ENCODE measurements around the gene FMC1. TPM values are rescaled to one million over a fixed set of nuclear protein-coding genes. Genes with fewer than 3 reads are reported as not detected.

Gene FMC1
- total RNA-seq, 1 donor from 2014 or later: 6.2 TPM

DNA sequence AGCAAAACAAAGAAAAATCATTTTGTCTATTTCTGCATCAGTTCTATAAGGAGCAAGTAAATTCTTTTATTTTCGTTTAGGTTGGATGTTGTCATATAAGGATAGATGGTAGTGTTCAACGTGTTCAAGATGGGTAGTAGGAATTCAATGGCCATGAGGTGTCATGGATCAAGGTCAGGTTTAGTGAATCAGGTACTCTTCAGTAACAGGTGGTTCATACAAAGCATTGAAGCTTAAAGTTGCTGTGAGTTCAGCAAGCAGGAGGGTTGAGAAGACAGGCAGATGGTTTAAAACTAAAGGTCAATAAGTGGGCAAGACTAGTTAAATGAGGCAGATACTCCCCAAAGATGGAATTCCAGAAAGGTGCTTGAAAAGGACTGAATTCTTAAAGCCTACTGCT is 24.2 kb downstream of the FMC1 start:
- Mint-ChIP-seq H3K27me3 (ENCODE audit: low read depth) (no peaks in the 10 kb centered on the region), H3K4me1 (ENCODE audit: low read depth) (peaks cover 62% of the 10 kb centered on the region), H3K9me3 (ENCODE audit: low read depth) (no peaks in the 10 kb centered on the region), H3K4me3 (ENCODE audit: unreplicated experiment) (no peak overlapping the region), H3K27ac (ENCODE audit: unreplicated experiment) (peak overlapping the region; percentile 52), H3K36me3 (ENCODE audit: low read depth) (peaks cover 2% of the 10 kb centered on the region)
- TF ChIP-seq, protein P1, sequence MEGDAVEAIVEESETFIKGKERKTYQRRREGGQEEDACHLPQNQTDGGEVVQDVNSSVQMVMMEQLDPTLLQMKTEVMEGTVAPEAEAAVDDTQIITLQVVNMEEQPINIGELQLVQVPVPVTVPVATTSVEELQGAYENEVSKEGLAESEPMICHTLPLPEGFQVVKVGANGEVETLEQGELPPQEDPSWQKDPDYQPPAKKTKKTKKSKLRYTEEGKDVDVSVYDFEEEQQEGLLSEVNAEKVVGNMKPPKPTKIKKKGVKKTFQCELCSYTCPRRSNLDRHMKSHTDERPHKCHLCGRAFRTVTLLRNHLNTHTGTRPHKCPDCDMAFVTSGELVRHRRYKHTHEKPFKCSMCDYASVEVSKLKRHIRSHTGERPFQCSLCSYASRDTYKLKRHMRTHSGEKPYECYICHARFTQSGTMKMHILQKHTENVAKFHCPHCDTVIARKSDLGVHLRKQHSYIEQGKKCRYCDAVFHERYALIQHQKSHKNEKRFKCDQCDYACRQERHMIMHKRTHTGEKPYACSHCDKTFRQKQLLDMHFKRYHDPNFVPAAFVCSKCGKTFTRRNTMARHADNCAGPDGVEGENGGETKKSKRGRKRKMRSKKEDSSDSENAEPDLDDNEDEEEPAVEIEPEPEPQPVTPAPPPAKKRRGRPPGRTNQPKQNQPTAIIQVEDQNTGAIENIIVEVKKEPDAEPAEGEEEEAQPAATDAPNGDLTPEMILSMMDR (IDR thresholded peaks at IDR 0.05): no peak
- DNase-seq (ENCODE audit: low spot score): no peak

DNA sequence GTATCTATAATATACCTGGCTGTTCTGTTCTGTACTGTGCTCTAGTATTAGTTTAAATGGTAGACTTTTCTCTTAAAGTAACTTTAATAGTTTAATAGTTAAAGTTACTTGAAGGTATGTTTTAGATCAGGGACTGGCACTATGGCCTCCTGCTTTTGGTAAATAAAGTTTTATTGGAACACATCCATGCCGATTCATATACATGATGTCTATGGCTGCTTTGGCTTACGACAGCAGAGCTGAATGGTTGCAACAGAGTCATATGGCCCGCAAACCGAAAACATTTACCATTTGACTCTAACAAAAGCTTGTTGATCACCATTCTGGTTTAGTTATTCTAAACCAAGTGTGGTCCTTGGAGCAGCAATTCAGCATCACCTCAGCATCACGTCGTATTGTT is 25.3 kb downstream of the FMC1 start:
- TF ChIP-seq, protein P1 (IDR thresholded peaks at IDR 0.05): no peak
- H3K27me3 Mint-ChIP-seq (ENCODE audit: low read depth): no peaks in the 10 kb centered on the region
- no peaks in the 10 kb centered on the region for H3K9me3 Mint-ChIP-seq (ENCODE audit: low read depth)
- H3K4me3 Mint-ChIP-seq (ENCODE audit: unreplicated experiment): no peak overlapping the region
- H3K27ac Mint-ChIP-seq (ENCODE audit: unreplicated experiment): no peak overlapping the region
- peaks cover 2% of the 10 kb centered on the region for H3K36me3 Mint-ChIP-seq (ENCODE audit: low read depth)
- H3K4me1 Mint-ChIP-seq (ENCODE audit: low read depth): peaks cover 66% of the 10 kb centered on the region
- no peak for DNase-seq (ENCODE audit: low spot score)

DNA sequence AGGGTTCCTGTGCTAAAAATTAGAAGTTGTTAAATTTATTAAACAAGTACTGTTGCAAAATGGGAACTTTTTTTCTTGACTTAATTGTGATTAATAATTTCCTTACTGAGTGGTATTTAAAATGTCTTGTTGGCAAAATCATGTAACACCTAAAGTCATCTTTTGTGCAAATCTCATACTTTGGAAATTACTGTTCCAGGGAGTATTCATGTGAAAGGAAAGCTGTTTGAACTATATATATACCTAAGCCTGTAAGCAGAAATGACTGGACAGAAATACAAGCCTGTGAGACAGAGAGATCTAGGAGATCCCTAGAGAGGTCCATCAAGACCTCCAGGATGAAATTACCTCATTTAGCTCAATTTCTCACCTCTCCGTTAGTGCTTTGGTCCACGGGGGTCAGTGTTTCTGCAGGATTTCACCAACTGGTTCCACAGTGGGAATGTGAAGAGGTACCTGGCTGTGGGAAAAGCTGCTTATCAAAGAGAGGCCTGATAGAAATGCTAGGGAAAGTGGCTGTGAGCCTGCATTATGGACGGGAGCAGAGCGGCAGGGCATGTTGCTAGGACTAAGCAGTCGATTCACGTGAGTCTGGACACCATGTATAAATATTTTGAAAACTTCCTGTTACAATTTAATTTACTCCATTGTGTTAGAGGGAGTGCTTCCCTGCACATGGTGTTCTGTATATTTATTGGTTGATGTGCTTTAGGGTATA is 26.5 kb downstream of the FMC1 start:
- no peak overlapping the region for H3K27ac Mint-ChIP-seq (ENCODE audit: unreplicated experiment)
- peaks cover 57% of the 10 kb centered on the region for H3K4me1 Mint-ChIP-seq (ENCODE audit: low read depth)
- peaks cover 2% of the 10 kb centered on the region for H3K36me3 Mint-ChIP-seq (ENCODE audit: low read depth)
- no peaks in the 10 kb centered on the region for H3K27me3 Mint-ChIP-seq (ENCODE audit: low read depth)
- H3K9me3 Mint-ChIP-seq (ENCODE audit: low read depth): no peaks in the 10 kb centered on the region
- TF ChIP-seq, protein P1 (IDR thresholded peaks at IDR 0.05): no peak
- H3K4me3 Mint-ChIP-seq (ENCODE audit: unreplicated experiment): no peak overlapping the region
- DNase-seq (ENCODE audit: low spot score): no peak

DNA sequence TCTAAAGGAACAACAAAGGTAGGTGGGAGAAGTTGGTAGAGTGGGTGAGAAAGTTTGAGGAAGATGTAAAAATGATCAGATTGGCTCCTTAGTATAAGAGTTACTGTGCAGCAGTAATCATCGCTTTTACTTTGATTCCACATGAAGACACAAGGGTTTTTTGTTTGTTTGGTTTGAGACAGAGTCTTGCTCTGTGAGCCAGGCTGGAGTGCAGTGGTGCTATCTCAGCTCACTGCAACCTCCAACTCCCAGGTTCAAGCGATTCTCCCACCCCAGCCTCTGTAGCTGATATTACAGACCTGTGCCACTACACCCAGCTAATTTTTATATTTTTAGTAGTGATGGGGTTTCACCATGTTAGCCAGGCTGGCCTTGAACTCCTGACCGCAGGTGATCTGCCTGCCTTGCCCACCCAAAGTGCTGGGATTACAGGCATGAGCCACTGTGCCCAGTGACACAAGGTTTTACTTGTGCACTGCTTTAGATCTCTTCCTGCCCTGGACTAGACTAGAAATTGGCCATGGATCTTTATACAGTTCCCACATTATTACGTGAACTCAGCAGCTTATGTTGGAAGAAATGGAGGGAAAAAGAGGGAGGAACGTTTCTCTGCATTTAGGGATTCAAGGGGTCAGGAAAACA is 29.3 kb downstream of the FMC1 start:
- Mint-ChIP-seq H3K4me1 (ENCODE audit: low read depth) (peaks cover 57% of the 10 kb centered on the region), H3K27me3 (ENCODE audit: low read depth) (no peaks in the 10 kb centered on the region), H3K27ac (ENCODE audit: unreplicated experiment) (peak overlapping the region; percentile 47), H3K36me3 (ENCODE audit: low read depth) (peaks cover 2% of the 10 kb centered on the region), H3K9me3 (ENCODE audit: low read depth) (no peaks in the 10 kb centered on the region), H3K4me3 (ENCODE audit: unreplicated experiment) (no peak overlapping the region)
- TF ChIP-seq, protein P1 (IDR thresholded peaks at IDR 0.05): no peak
- DNase-seq (ENCODE audit: low spot score): no peak

DNA sequence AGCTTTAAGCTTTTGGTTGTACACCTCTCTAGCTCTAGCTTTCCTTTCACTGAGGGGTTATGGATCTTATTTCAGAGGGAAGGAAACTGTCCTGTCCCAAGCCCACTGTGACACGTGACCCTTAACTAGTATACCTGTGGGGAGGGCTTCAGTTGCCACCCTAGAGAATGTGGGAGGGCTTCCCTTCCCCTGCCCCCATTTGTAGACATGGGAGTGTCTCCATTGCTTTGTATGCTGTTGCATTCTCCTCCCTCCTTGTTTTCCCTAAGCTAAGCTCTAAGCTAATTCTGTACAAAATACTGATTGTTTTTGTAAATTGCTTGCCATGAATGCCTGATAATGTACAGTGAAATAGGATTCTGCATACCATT is 29.8 kb downstream of the FMC1 start:
- Mint-ChIP-seq H3K9me3 (ENCODE audit: low read depth) (no peaks in the 10 kb centered on the region), H3K4me3 (ENCODE audit: unreplicated experiment) (no peak overlapping the region), H3K4me1 (ENCODE audit: low read depth) (peaks cover 52% of the 10 kb centered on the region), H3K27me3 (ENCODE audit: low read depth) (no peaks in the 10 kb centered on the region), H3K36me3 (ENCODE audit: low read depth) (peaks cover 2% of the 10 kb centered on the region), H3K27ac (ENCODE audit: unreplicated experiment) (peak overlapping the region; percentile 55)
- DNase-seq (ENCODE audit: low spot score): no peak
- TF ChIP-seq, protein P1 (IDR thresholded peaks at IDR 0.05): no peak
